Measurements from ENCODE around the gene JKAMP. TPM values are rescaled to one million over a fixed set of nuclear protein-coding genes. Genes with fewer than 3 reads are reported as not detected.

JKAMP gene
- total and polyA plus RNA-seq, 2 of the 8 experiments (the other 6 are each of a cell fraction or from before 2014, with no cell fraction given), result 34.9 to 182 TPM

- TF ChIP-seq GABPA (IDR thresholded peaks at IDR 0.05; ENCODE audit: borderline replicate concordance, insufficient read depth, low read length), result no peak
- no peak for TF ChIP-seq PHF8 (conservative IDR thresholded peaks at IDR 0.05; ENCODE audit: low read depth, low read length)
- TF ChIP-seq, protein P1, sequence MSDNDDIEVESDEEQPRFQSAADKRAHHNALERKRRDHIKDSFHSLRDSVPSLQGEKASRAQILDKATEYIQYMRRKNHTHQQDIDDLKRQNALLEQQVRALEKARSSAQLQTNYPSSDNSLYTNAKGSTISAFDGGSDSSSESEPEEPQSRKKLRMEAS (IDR thresholded peaks at IDR 0.05), result no peak
Observed at GRCh38 chr14:59540852-59541251, 56.5 kb downstream of the JKAMP start (continued).

All from H1 (cell line).